ENCODE measurements around the gene KICS2. TPM values are rescaled to one million over a fixed set of nuclear protein-coding genes. Genes with fewer than 3 reads are reported as not detected.

The KICS2 gene
- total and polyA plus RNA-seq, 9 of the 15 experiments (the other 6 are each of a cell fraction or from before 2014, with no cell fraction given): 2.3 to 6.4 (median 5.5) TPM

DNA sequence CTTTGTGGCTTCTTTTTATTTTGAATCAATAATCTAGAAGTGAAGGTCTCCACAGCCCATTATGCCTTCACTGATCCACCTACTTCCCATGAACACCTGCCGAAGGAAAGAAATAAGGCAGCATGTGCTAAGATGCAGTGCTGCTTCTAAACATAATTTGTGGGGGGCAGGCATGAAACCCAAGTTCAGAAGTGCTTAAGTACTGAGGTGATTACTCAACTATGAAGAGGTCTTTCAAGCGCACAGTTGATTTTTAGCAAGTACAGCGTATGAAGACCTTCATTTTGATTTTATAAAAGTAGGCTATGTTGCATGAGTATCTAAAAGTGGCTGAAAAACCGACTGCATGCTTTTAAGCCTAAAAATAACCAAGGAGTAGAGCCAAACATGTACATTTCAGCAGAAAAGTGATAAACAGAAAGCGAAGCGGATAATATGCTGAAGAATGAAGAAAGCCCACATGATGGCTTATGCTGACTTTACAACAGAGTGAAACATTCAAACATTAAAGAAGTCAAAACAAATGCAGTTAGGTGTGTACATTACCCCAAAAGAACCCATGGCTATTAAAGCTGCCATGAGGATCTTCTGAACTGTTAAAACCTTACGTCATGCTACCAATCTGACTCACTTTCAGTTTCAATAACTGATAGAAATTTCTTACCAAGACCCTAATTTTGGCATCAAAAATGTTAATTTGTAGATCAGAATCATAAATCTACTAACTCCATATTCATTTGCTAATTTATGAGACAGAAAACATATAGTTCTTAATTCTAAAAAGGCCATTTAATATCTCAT is 29.3 kb downstream of the KICS2 start:
- in situ Hi-C loops (cut with MboI): no loop called here

More for the DNA sequence above, 29.3 kb downstream of the KICS2 start:
- Histone ChIP-seq H3K4me1 (replicated peaks in 1 of 2; ENCODE audit: control insufficient read depth in 2 of 2, insufficient read depth in 2 of 2, low read length in 2 of 2) (no peaks in the 10 kb centered on the region), H4K20me1 (replicated peaks; ENCODE audit: control insufficient read depth, insufficient read depth, low read length) (no peaks in the 10 kb centered on the region), H3K36me3 (ENCODE audit: control insufficient read depth, insufficient read depth, low read length) (peaks cover 7% of the 10 kb centered on the region; the same call in 1 of the 3 replicates), H3K4me3 (no peak overlapping the region), H3K79me2 (ENCODE audit: control insufficient read depth, insufficient read depth, low read length) (no peaks in the 10 kb centered on the region), H2AFZ (ENCODE audit: low read depth, low read length) (no peak overlapping the region), H3K27ac (ENCODE audit: extremely low read depth, low read depth, low read length) (no peak overlapping the region), H3K9me1 (ENCODE audit: control insufficient read depth, insufficient read depth, low read length) (no peaks in the 10 kb centered on the region), H3K27me3 (ENCODE audit: control insufficient read depth in 2 of 2, insufficient read depth in 2 of 2, low read length in 2 of 2) (no peaks in the 10 kb centered on the region), H3K9me3 (replicated peaks; ENCODE audit: control insufficient read depth, insufficient read depth, low read depth, low read length) (no peaks in the 10 kb centered on the region), H3K9ac (ENCODE audit: insufficient read depth in 1 of 2, low read depth in 2 of 2, low read length in 2 of 2) (no peak overlapping the region), H3K4me2 (ENCODE audit: insufficient read depth, low read length) (no peak overlapping the region)
- no TSS peak for BruUV-seq (replicated peaks)
- ChIA-PET CTCF (ENCODE audit: low intra/inter-chr PET ratio) (no interaction called here), POLR2A (no interaction called here)
- WGBS (ENCODE audit: insufficient coverage, low coverage, missing lambda C conversion rate): 76% methylated on average over 7 of the region's 7 CpGs
- TF ChIP-seq U2AF2 (optimal IDR thresholded peaks at IDR 0.05; ENCODE audit: low read depth, low read length) (no peak), BHLHE40 (IDR thresholded peaks at IDR 0.05; ENCODE audit: low read length) (no peak), ZNF551 (CRISPR knock-in tag; IDR thresholded peaks at IDR 0.05) (no peak), OTX1 (CRISPR knock-in tag; IDR thresholded peaks at IDR 0.05) (no peak), RFX5 (IDR thresholded peaks at IDR 0.05; ENCODE audit: low read depth, low read length) (no peak), KLF10 (CRISPR knock-in tag; IDR thresholded peaks at IDR 0.05) (no peak), NR1H2 (CRISPR knock-in tag; IDR thresholded peaks at IDR 0.05) (no peak), ZNF444 (CRISPR knock-in tag; IDR thresholded peaks at IDR 0.05) (no peak)
- TF ChIP-seq, protein P1, sequence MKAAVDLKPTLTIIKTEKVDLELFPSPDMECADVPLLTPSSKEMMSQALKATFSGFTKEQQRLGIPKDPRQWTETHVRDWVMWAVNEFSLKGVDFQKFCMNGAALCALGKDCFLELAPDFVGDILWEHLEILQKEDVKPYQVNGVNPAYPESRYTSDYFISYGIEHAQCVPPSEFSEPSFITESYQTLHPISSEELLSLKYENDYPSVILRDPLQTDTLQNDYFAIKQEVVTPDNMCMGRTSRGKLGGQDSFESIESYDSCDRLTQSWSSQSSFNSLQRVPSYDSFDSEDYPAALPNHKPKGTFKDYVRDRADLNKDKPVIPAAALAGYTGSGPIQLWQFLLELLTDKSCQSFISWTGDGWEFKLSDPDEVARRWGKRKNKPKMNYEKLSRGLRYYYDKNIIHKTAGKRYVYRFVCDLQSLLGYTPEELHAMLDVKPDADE (conservative IDR thresholded peaks at IDR 0.05; ENCODE audit: control insufficient read depth, low read depth, low read length): no peak
- TF ChIP-seq, protein P2, sequence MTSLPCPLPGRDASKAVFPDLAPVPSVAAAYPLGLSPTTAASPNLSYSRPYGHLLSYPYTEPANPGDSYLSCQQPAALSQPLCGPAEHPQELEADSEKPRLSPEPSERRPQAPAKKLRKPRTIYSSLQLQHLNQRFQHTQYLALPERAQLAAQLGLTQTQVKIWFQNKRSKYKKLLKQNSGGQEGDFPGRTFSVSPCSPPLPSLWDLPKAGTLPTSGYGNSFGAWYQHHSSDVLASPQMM (CRISPR knock-in tag; IDR thresholded peaks at IDR 0.05): no peak
- no peak for FAIRE-seq
- no peak for ATAC-seq
- DNase-seq (ENCODE audit: extremely low read depth in 1 of 4, low spot score in 3 of 4): no peak
- intact Hi-C loops (cut with micrococcal nuclease): no loop called here

All from K562 (cell line).